Keratinocyte (primary cell): ENCODE data around the gene ZC3H13. TPM values are rescaled to one million over a fixed set of nuclear protein-coding genes. Genes with fewer than 3 reads are reported as not detected.

Experiments
- DNase-seq: peaks from one replicate; pipeline ENCODE4 v3.0.0-alpha.2; 2011; ENCODE audit warnings: low read depth, missing footprints, low spot score
- FAIRE-seq: peaks from 2 replicates; lab custom pipeline; 2011; peaks lifted over from hg19 to GRCh38; lab: Jason Lieb, UNC
- H2AFZ ChIP-seq: 2 replicates; pipeline ENCODE4 v1.6.0; 2012; ENCODE audit warnings: low read length, control low read depth, inconsistent platforms; ENCODE audit not compliant: control insufficient read depth
- H3K27ac ChIP-seq: 2 replicates; pipeline ENCODE4 v1.5.1; 2011; ENCODE audit warnings: low read length; ENCODE audit not compliant: control insufficient read depth, insufficient read depth
- H3K27me3 ChIP-seq: 3 replicates; pipeline ENCODE4 v1.6.0; 2011; ENCODE audit warnings: low read length; ENCODE audit not compliant: control insufficient read depth, insufficient read depth; ENCODE audit errors: extremely low read depth
- H3K36me3 ChIP-seq, 2 experiments: 2 replicates in 1 of 2; 3 replicates in 1 of 2; pipeline ENCODE4 v1.5.1; 2011; ENCODE audit warnings: low read length in 2 of 2, mild to moderate bottlenecking in 1 of 2; ENCODE audit not compliant: control insufficient read depth in 2 of 2, insufficient read depth in 2 of 2; ENCODE audit errors: extremely low read depth in 1 of 2
- H3K4me1 ChIP-seq: 3 replicates; pipeline ENCODE4 v1.5.1; 2011; ENCODE audit warnings: low read length; ENCODE audit not compliant: control insufficient read depth, insufficient read depth; ENCODE audit errors: extremely low read depth
- H3K4me2 ChIP-seq: 3 replicates; pipeline ENCODE4 v1.6.0; 2011; ENCODE audit warnings: low read depth, low read length; ENCODE audit not compliant: control insufficient read depth, insufficient read depth; ENCODE audit errors: extremely low read depth
- H3K4me3 ChIP-seq, 3 experiments: fragments of 200-600 bp in 1 of 3; sonication (generic) in 1 of 3; 2 replicates in 2 of 3; 3 replicates in 1 of 3; pipeline ENCODE4 v1.5.1; 2011 to 2016; ENCODE audit warnings: low read length in 3 of 3, mild to moderate bottlenecking in 3 of 3, control low read depth in 2 of 3, inconsistent platforms in 1 of 3, low read depth in 1 of 3, mixed read lengths in 1 of 3, mixed run types in 1 of 3, moderate library complexity in 1 of 3; ENCODE audit not compliant: control insufficient read depth in 2 of 3, insufficient read depth in 2 of 3; ENCODE audit errors: extremely low read depth in 1 of 3
- H3K79me2 ChIP-seq: 2 replicates; pipeline ENCODE4 v1.6.0; 2012; ENCODE audit warnings: low read length; ENCODE audit not compliant: control insufficient read depth, insufficient read depth
- H3K9ac ChIP-seq: 3 replicates; pipeline ENCODE4 v1.6.0; 2011; ENCODE audit warnings: low read length; ENCODE audit not compliant: control insufficient read depth, insufficient read depth; ENCODE audit errors: extremely low read depth
- H3K9me1 ChIP-seq: 3 replicates; pipeline ENCODE4 v1.6.0; 2011; ENCODE audit warnings: low read length; ENCODE audit not compliant: control insufficient read depth, insufficient read depth; ENCODE audit errors: extremely low read depth
- H3K9me3 ChIP-seq: 2 replicates; pipeline ENCODE4 v1.5.1; 2012; ENCODE audit warnings: low read depth, low read length; ENCODE audit not compliant: control insufficient read depth
- H4K20me1 ChIP-seq: 3 replicates; pipeline ENCODE4 v1.6.0; 2011; ENCODE audit warnings: low read length; ENCODE audit not compliant: control insufficient read depth, insufficient read depth; ENCODE audit errors: extremely low read depth
- EZH2 ChIP-seq: IDR thresholded peaks from one replicate; pipeline ENCODE4 v1.6.1; 2012; ENCODE audit warnings: inconsistent platforms, mild to moderate bottlenecking, low read length, moderate library complexity
- dilution Hi-C: fragments of 300-500 bp; cut with MboI; formaldehyde crosslinking; loops from one replicate; pipeline ENCODE4 v1.7.0; 2020; ENCODE audit warnings: low sequenced_read_pairs; ENCODE audit not compliant: extremely low pct_ligation_motif_present
- polyA plus RNA-seq, 5 experiments: library from polyadenylated mRNA; depleted of rRNA in 3 of 5; stranded (reverse) in 3 of 5; stranded (forward) in 1 of 5; unstranded in 1 of 5; fragments of >200 nt; gene quantifications; 1 replicate in 1 of 5; 2 replicates in 3 of 5; 3 replicates in 1 of 5; pipeline versions ENCODE4 v1.2.1 to v1.2.3, GENCODE V29; 2011 to 2012; ENCODE audit warnings: missing spikeins in 2 of 5, low read depth in 1 of 5, low replicate concordance in 1 of 5
- TF ChIP-seq, protein P1 (sequence below), 3 experiments: IDR thresholded peaks in 1 of 3; conservative IDR thresholded peaks in 1 of 3; optimal IDR thresholded peaks in 1 of 3; 2 replicates in 2 of 3; 3 replicates in 1 of 3; pipeline versions ENCODE3 to v1.5.1; 2011; ENCODE audit warnings: low read length in 3 of 3, mild to moderate bottlenecking in 3 of 3, moderate library complexity in 2 of 3, control low read depth in 1 of 3, inconsistent platforms in 1 of 3; ENCODE audit not compliant: insufficient read depth in 2 of 3; ENCODE audit errors: extremely low read depth in 1 of 3

The ZC3H13 gene
- polyA plus RNA-seq, 1 donor (not counting 4 experiments of a cell fraction or from before 2014, with no cell fraction given): 10.6 TPM

DNA sequence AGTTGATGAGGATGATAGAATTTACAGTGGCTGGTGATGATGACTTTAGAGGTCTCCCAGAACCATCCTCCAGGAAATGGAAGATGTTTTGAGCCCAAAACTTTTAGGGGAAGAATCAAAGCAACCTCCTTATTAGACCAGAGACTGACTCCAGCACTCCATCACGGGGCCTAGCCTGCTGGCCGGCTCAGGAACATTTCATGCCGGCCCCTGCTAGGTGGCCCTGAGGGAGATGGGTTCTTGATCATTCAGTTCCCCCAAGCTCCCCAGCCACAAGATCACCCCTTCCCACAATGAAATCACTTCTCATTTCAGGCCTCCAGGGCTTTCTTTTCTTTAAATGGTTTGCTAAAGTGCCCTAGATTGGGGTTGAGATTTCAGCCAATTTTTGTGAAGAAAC lies 121.3 kb downstream of the ZC3H13 start:
- TF ChIP-seq, protein P1, sequence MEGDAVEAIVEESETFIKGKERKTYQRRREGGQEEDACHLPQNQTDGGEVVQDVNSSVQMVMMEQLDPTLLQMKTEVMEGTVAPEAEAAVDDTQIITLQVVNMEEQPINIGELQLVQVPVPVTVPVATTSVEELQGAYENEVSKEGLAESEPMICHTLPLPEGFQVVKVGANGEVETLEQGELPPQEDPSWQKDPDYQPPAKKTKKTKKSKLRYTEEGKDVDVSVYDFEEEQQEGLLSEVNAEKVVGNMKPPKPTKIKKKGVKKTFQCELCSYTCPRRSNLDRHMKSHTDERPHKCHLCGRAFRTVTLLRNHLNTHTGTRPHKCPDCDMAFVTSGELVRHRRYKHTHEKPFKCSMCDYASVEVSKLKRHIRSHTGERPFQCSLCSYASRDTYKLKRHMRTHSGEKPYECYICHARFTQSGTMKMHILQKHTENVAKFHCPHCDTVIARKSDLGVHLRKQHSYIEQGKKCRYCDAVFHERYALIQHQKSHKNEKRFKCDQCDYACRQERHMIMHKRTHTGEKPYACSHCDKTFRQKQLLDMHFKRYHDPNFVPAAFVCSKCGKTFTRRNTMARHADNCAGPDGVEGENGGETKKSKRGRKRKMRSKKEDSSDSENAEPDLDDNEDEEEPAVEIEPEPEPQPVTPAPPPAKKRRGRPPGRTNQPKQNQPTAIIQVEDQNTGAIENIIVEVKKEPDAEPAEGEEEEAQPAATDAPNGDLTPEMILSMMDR (optimal IDR thresholded peaks at IDR 0.05 in 1 of 3, IDR thresholded peaks at IDR 0.05 in 1 of 3, conservative IDR thresholded peaks at IDR 0.05 in 1 of 3; ENCODE audit: extremely low read depth in 1 of 3, insufficient read depth in 2 of 3, low read length in 3 of 3): no peak
- TF ChIP-seq EZH2: no peak

DNA sequence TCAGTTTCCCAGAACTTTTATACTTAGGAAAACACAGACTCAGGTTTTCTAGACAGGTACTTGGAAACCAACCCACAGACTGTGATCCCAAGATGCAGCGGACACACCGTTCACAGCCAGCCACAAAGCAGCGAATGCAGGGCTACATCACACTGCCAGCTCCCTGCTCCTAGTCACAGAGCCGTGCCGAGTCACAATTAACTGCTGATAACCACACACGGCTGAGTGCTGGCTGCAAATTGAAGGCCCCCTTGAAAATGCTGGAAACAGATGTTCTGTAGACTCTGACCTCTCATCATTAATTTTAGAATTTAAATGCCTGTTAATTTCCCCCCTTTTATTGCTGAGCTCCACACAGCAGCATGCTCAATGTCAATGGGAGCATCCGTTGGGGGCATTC lies 122.4 kb downstream of the ZC3H13 start:
- dilution Hi-C loops: no loop called here

More for the DNA sequence above, 121.3 kb downstream of the ZC3H13 start:
- no peak overlapping the region for H3K27ac ChIP-seq
- no peaks in the 10 kb centered on the region for H3K9me3 ChIP-seq
- no peak overlapping the region for H2AFZ ChIP-seq
- H3K4me3 ChIP-seq: no peak overlapping the region
- H3K9me1 ChIP-seq: no peaks in the 10 kb centered on the region
- no peaks in the 10 kb centered on the region for H4K20me1 ChIP-seq
- no peaks in the 10 kb centered on the region for H3K79me2 ChIP-seq
- H3K4me2 ChIP-seq: no peak overlapping the region
- no peaks in the 10 kb centered on the region for H3K36me3 ChIP-seq
- H3K27me3 ChIP-seq: peaks cover 26% of the 10 kb centered on the region
- no peaks in the 10 kb centered on the region for H3K4me1 ChIP-seq
- no peak overlapping the region for H3K9ac ChIP-seq
- FAIRE-seq (no peak), DNase-seq (no peak)
- dilution Hi-C loops: no loop called here

More for the DNA sequence above, 122.4 kb downstream of the ZC3H13 start:
- TF ChIP-seq, protein P1 (optimal IDR thresholded peaks at IDR 0.05 in 1 of 3, IDR thresholded peaks at IDR 0.05 in 1 of 3, conservative IDR thresholded peaks at IDR 0.05 in 1 of 3; ENCODE audit: extremely low read depth in 1 of 3, insufficient read depth in 2 of 3, low read length in 3 of 3): no peak
- TF ChIP-seq EZH2: no peak
- FAIRE-seq (no peak), DNase-seq (no peak)
- Histone ChIP-seq H3K79me2 (no peaks in the 10 kb centered on the region), H3K9ac (no peak overlapping the region), H3K9me3 (no peaks in the 10 kb centered on the region), H3K36me3 (no peaks in the 10 kb centered on the region), H2AFZ (no peak overlapping the region), H3K27me3 (peaks cover 20% of the 10 kb centered on the region), H3K27ac (no peak overlapping the region), H3K4me3 (no peak overlapping the region), H4K20me1 (no peaks in the 10 kb centered on the region), H3K4me1 (no peaks in the 10 kb centered on the region), H3K4me2 (no peak overlapping the region), H3K9me1 (no peaks in the 10 kb centered on the region)
